Measurements from ENCODE around the gene RGS19. TPM values are rescaled to one million over a fixed set of nuclear protein-coding genes. Genes with fewer than 3 reads are reported as not detected.
A peak's percentile ranks its signal among the peaks of the same experiment; 100 is the strongest.

RGS19 gene
- total RNA-seq, 1 donor from 2014 or later: 31.5 TPM

- no peak for DNase-seq (ENCODE audit: low spot score)
Observed at GRCh38 chr20:64064145-64064698, 15.1 kb downstream of the RGS19 start.

GRCh38 chr20:64063389-64064144 is 15.8 kb downstream of the RGS19 start:
- DNase-seq (ENCODE audit: low spot score): no peak

- DNase-seq (ENCODE audit: low spot score): peak; percentile 98
Observed at GRCh38 chr20:64062596-64063388, 16.5 kb downstream of the RGS19 start, which contains the start of gene TCEA2. TCEA2 (plus strand) TSS chr20:64063198; CDS start chr20:64063313, 115 bp downstream.

- no peak for DNase-seq (ENCODE audit: low spot score)
Observed at GRCh38 chr20:64062276-64062595, 17.1 kb downstream of the RGS19 start.

DNA sequence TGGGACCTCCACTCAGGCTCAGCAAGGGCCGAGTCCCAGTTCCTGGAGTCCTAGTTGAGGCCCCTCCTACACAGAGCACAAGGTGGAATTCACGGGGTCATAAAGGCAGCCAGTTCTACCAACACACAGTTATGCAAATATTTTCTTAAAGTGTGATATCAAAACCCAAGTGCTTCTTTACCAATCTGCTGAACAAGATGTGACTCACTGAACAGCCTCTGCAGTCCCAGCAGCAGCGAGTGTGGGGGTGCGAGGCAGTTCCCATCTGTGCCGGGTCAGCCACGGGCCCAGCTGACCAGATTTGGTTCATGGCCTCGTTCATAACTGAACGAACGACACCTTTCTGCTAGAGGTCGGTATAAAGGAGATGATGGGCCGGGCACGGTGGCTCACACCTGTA is 20.8 kb downstream of the RGS19 start:
- DNase-seq (ENCODE audit: low spot score): no peak

- DNase-seq (ENCODE audit: low spot score): peak; percentile 69
Observed at GRCh38 chr20:64057628-64058498, 21.5 kb downstream of the RGS19 start.

- DNase-seq (ENCODE audit: low spot score): no peak
Observed at GRCh38 chr20:64056889-64057627, 22.3 kb downstream of the RGS19 start.

DNA sequence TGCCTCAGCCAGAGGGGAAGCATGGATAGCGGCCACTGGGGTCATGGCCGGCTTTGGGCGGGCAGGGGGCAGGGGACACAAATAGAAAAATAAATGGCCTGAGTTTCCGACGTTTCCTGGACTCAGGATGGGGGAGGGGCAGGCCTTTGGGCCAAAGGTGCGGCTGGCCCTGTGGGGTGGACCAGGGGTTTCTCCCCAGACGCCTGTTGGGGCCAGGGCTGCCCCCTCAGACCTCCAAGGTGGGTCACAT is 22.8 kb downstream of the RGS19 start:
- DNase-seq (ENCODE audit: low spot score): no peak

- DNase-seq (ENCODE audit: low spot score): peak; percentile 82
Observed at GRCh38 chr20:64055893-64056638, 23.3 kb downstream of the RGS19 start.

DNA sequence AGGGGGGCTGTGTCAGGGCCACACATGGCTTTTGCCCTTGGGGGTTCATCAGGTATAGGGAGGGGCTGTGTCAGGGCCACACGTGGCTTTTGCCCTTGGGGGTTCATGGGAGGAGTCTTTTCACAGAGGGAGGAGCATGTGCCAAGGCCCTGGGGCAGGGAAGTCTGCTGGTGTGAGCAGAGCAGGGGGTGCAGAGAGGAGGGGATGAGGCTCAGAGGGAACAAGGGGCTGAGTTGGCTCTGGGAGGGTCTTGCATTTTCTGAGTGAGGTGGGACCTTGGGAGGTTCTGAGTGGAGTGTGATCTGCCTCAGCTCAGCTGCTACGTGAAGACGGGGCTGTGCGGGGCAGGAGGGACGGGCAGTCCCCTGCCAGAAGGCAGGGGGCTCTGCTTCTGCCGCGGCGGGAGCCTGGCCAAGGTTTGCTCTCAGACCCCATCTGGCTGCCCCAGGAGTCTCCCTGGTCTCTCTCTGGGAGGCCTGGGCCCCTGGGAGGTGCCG is 23.9 kb downstream of the RGS19 start:
- no peak for DNase-seq (ENCODE audit: low spot score)

GRCh38 chr20:64053841-64054661 is 25.3 kb downstream of the RGS19 start:
- peak; percentile 93 for DNase-seq (ENCODE audit: low spot score)

- no peak for DNase-seq (ENCODE audit: low spot score)
Observed at GRCh38 chr20:64052987-64053840, 26.1 kb downstream of the RGS19 start.

GRCh38 chr20:64052326-64052722 is 27.0 kb downstream of the RGS19 start:
- no peak for DNase-seq (ENCODE audit: low spot score)

DNA sequence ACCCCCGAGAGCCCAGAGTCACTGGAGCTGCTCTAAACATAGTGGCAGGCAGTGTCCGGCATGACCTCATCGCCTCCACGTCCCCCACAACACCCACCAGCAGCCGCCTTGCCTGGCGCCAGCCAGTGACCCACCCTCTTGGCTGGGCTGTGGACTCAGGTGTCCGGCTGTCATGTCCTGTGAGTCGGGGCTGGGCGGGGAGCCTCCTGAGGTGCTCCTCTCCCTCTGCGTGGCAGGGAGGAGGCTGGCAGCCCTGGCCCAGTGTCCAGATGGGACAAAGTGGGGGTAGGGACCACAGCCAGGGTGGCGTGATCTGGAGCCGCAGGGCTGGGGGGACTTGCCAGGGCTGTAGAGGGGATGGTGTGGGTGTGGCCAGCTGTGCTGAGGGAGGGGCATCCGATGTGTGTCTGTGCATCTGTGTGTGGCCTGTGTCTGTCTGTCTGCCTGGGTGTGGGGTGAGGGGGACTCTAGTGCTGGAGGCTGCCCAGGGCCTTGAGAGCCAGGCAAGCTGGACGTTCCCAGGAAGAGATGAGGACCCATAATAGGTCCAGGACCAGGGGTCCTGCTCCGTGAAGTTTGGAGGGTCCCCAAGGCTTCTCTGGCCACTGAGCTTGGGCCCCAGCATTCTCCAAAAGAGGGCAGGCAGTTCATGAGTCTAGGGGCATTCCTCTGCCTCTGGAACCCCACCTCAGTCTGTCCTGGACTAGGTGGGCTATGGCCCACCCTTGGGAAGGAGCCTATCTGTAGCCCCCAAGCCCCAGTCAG is 27.6 kb downstream of the RGS19 start:
- no peak for DNase-seq (ENCODE audit: low spot score)

- no peak for DNase-seq (ENCODE audit: low spot score)
Observed at GRCh38 chr20:64051033-64051452, 28.3 kb downstream of the RGS19 start.

DNA sequence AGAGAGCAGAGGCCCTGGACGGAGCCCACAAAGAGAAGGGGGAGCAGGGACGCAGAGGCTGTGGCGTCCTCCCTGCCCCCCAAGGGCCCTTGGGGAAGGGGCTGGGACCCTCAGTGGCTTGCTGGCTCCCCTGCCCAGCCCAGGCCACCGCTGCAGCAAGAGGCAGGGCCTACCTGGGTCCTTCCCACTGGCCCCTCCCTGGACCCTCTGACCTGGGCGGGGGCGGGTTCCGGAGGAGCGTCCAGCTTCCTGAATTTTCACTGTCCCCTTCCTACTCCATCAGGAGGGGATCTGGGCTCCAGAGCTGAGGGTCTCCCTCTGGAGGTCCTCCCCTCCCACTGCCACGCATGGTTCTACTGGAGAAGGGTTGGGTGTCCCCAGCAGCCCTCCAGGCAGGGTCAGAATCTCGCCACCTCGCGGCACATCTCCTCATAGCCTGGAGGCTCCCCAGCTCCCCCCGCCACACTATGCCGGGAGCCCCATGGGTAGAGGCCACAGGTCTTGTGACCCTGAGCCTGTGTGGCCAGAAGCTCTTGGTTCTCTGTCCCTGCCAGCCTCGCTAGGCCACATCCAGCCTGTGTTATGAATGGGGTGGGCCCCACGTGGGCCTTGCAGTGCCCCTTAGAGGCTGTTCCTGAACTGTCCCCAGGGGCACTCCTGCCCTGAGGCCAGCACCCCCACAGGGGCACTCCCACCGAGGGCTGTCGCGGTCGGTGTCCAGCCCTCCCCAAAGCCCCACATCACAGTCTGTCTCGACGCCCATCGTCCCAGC is 28.9 kb downstream of the RGS19 start:
- DNase-seq (ENCODE audit: low spot score): no peak

GRCh38 chr20:64049878-64050260 is 29.4 kb downstream of the RGS19 start:
- DNase-seq (ENCODE audit: low spot score): no peak

Data from umbilical cord (tissue), 2 donors.